GM21367 (cell line): ENCODE results near the gene APOD.

Experiments used
- ATAC-seq: cut with Tn5 transposase; IDR thresholded peaks from one replicate; pipeline ENCODE4 v1.9.1; 2021; ENCODE audit not compliant: unreplicated experiment

The APOD gene

DNA sequence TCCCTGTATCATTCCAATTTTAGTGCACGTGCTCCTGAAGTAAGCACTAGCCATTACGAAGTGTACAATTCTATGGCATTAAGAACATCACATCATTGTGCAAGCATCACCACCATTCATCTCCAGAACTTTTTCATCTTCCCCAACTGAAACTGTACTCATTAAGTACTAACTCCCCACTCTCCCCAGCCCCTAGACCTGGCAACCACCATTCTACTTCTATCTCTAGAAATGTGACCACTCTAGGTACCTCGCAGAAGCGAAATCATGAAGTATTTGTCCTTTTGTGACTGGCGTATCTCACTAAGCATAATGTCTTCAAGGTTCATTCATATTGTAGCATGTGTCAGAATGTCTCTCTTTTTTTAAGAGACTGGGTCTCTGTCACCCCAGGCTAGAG lies 52.1 kb downstream of the APOD start:
- ATAC-seq, result no peak

DNA sequence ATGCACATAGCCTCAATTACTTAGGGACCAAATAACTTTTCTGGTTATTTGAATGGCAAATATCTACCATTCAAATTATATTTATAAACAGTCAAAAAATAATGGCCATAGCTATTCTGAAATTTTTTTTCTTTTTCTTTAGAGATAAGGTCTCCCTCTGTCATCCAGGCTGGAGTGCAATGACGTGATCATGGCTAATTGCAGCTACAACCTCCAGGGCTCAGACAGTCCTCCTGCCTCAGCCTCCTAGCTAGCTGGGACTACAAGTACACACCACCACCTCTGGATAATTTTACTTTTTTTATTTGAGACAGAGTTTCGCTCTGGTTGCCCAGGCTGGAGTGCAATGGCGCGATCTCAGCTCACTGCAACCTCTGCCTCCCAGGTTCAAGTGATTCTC lies 57.2 kb downstream of the APOD start:
- no peak for ATAC-seq

DNA sequence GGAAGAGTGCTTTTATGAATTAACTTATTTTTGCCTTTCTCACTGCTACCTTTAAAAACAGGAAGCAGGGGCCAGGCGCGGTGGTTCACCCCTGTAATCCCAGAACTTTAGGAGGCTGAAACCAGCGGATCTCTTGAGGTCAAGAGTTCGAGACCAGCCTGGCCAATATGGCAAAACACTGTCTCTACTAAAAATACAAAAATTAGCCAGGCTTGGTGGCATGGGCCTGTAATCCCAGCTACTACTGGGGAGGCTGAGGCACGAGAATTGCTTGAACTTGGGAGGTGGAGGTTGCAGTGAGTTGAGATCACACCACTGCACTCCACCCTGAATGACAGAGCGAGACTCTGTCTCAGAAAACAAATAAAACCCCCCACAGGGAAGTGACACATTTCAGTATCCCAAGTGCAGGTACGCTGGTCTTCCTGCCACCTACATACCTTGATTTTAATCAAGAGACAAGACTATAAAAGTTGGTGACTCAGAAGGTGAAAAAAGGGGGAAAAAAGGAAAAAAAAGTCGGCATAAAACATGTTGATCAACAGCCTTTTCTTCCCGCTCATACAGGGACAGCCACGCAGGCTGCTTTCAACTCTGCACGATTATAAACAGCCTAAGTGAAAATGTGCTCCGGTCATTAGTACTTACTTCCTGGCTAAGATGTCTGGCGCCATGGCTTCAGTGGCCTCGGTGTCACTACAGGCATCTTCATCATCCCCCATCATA lies 59.4 kb downstream of the APOD start:
- no peak for ATAC-seq

DNA sequence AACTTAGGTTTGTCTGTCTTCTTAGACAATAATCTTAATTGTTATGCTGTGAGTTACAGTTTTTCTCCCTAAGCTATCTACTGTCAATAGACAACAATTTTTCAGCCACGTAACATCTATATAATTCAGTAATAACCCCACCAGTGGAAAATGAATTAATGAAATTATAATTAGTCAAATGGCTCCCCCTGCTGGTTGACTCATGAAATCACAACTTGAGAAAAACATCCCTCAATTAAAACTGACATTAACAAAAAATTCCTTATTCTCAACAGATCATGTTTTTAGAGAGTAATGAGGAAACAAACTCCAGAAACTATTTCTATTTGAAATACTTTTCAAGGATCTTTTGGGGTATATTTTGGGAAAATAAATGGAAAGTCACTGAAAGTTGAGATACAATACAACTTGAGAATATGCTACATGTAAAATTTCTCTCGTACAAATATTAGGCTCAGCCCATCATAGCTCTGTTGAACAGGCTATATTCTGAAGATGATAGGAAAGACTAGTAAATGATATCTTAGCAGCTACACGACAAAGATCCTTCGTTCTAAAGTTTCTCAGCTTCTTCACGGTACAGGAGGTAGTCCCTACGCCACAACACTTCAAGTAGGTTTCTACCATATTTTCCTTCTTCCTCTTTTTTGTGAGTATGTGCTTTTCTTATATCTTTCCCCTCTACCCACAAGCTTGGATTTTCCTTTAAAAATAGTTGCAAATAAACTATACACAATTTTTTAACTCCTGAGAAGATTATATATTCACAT lies 61.3 kb downstream of the APOD start:
- ATAC-seq, result no peak
